ES-I3 (cell line): ENCODE results near the gene SH3BP5L.
A peak's percentile ranks its signal among the peaks of the same experiment; 100 is the strongest.

Source experiments
- H3K36me3 ChIP-seq: 2 replicates; pipeline ENCODE4 v1.6.1; 2013; ENCODE audit warnings: mild to moderate bottlenecking, low read length, control low read depth, moderate library complexity; ENCODE audit not compliant: insufficient read depth
- H3K4me1 ChIP-seq: 2 replicates; pipeline ENCODE4 v1.6.1; 2013; ENCODE audit warnings: mild to moderate bottlenecking, control low read depth, low read length; ENCODE audit not compliant: insufficient read depth
- H3K9ac ChIP-seq: 2 replicates; pipeline ENCODE4 v1.6.1; 2013; ENCODE audit warnings: low read depth, mild to moderate bottlenecking, low read length, moderate library complexity
- H3K9me3 ChIP-seq: 2 replicates; pipeline ENCODE4 v1.6.1; 2013; ENCODE audit warnings: mild to moderate bottlenecking, low read length, moderate library complexity; ENCODE audit not compliant: control insufficient read depth, insufficient read depth

Gene SH3BP5L

DNA sequence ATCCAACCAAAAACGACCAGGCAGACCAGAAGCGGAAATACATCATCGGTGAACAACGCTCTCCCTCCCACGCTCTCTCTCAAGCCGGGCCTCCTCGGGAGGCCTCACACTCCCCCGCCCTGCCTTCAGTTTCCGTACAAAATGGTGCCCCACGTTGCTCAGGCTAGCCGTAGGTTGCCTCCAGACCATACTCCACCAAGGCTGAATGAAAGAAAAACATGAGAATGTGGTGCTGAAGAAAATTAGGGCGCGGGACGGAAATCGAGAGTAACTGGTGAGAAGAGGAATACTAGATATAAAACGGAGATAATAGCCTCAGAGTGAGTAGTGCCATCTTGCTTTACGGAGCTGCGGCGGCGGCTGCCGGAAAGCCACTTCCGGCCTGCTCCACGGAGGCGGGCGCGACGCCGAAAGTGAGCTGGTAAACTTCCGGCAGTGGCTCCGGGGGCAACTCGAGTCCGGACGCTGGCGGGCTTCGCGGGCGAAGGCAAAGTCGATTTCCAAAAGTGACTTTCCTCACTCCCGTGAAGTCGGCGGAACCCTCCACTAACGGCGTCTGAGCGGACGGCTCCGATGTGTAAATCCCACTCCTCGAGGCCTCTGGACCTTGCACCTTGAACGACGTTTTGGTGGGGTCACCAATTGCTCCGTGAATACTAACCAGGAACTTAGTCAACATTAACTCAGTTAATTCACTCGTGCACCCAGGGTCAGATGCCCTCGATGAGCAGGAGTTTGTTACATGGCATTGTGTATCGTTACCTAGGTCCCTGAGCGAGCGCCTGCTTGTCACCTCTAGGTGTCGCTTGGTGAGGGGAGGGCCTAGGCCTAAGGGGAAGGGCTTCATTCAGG lies at the start of gene SH3BP5L:
Gene SH3BP5L, minus strand, starts transcription at position 7 of the 852 bp plus-strand sequence. CDS start 980 bp downstream, outside the sequence.
- peaks cover 5% of the 10 kb centered on the region; the same call in 1 of the 2 replicates for H3K4me1 ChIP-seq
- no peaks in the 10 kb centered on the region for H3K9me3 ChIP-seq
- H3K9ac ChIP-seq = peak within 1 kb of the TSS; percentile 85

DNA sequence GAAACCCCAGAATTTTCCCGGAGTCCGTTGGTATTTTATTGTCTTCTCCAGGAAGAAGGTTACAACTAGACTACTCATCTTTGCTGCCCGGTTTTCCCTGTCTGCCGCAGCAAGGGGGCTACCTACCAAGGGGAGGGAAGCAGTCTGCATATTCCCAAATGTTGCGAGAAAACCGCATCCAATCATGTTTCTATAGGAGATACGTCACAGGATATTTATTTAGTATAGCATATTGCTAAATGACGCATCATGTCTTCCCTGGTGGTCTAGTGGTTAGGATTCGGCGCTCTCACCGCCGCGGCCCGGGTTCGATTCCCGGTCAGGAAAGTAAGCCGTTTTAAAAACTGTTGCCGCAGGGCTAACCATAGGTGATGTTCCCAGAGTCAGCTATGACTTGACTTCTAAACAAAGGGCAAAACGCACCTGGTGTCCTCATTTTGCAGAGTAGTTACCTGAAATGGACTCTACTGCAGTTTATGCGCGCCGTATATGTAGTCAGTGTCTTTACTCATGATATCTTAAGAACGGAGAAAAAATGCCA lies 48.3 kb upstream of the SH3BP5L start:
- H3K36me3 ChIP-seq = no peaks in the 10 kb centered on the region
- peak overlapping the region; percentile 91 for H3K9ac ChIP-seq
- H3K4me1 ChIP-seq = no peaks in the 10 kb centered on the region
- H3K9me3 ChIP-seq = no peaks in the 10 kb centered on the region

More for the DNA sequence above, at the start of gene SH3BP5L:
- peaks cover 11% of the 10 kb centered on the region for H3K36me3 ChIP-seq

DNA sequence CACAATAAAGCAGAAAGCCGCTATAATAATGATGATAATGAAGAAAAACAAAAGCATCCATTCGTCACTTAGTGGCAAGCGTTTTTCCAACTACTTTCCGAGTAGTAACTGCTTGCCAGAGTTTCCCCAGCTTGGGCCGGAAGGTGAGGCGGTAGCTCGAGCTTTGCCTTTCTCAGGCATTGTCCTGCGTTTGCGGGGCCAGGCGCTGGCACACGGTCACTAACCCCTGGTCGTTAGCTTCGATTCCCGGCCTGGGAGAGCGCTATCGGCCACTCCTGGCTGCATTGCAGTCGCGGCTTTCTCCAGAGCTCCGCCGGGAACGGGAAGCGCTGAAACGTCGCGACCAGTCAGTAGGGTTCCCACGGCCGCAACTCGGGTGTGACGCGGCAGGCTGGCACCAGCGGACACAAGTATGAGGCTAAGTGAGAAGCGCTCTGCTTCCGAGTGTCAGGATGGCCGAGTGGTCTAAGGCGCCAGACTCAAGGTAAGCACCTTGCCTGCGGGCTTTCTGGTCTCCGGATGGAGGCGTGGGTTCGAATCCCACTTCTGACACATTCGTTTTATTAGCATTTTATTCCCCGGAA lies 47.8 kb upstream of the SH3BP5L start:
- peak overlapping the region; percentile 91 for H3K9ac ChIP-seq
- no peaks in the 10 kb centered on the region for H3K9me3 ChIP-seq
- H3K4me1 ChIP-seq = no peaks in the 10 kb centered on the region
- H3K36me3 ChIP-seq = no peaks in the 10 kb centered on the region

DNA sequence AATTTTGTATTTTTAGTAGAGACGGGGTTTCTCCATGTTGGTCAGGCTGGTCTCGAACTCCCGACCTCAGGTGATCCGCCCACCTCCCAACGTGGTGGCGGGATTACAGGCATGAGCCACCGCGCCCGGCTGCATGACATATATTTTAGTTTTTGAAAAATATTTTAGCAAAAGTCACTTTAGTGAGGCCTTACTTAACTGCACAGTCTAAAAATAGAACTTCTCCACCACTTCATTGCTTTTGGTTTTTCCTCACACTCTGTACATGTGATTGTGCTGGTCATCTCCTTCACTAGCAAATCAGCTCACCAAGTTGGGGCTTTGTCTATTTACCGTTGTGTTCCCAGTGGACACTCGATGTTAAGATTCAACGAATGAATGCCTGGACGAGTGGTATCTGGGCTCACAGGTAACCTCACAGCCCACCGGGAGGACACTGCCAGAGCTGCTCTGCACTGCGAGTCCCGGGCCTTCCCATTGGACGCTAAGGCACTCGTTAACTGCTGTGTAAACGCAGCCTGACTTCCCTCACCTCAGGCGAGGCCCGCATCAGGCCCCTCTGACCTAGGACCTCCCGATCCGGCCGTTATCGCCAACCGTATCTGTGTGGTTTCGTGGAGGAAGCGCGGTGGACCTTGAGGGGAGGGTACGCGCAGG lies 47.2 kb upstream of the SH3BP5L start:
- H3K36me3 ChIP-seq = no peaks in the 10 kb centered on the region
- H3K9me3 ChIP-seq = no peaks in the 10 kb centered on the region
- peak overlapping the region; percentile 91 for H3K9ac ChIP-seq
- no peaks in the 10 kb centered on the region for H3K4me1 ChIP-seq

DNA sequence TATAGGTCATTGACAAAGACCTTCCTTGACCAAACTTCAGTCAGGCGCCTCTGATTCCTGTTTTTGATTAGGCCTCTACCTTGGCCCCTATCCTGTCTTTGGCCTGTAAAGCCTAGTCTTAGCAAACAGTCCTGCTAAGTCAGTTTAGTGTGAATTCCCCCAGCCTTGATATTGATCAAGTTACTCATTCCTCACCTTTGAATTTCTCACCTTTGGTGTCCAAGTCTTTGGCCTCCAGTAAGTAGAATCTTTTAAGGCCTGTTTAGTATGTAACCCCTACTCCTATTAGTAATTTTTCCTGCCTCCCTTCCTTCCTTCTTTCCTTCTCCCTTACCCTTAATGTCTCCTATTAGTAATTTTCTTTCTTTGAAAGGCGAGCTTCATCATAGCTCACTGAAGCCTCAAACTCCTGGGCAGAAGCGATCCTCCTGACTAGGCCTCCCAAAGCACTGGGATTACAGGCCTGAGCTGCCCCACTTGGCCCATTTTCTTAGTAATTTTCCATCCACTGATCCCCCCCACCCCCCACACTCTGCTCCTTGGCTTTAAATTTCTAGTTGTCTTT lies 46.2 kb upstream of the SH3BP5L start:
- no peaks in the 10 kb centered on the region for H3K9me3 ChIP-seq
- no peak overlapping the region; the same call in 1 of the 2 replicates for H3K9ac ChIP-seq
- no peaks in the 10 kb centered on the region for H3K36me3 ChIP-seq
- H3K4me1 ChIP-seq = no peaks in the 10 kb centered on the region

DNA sequence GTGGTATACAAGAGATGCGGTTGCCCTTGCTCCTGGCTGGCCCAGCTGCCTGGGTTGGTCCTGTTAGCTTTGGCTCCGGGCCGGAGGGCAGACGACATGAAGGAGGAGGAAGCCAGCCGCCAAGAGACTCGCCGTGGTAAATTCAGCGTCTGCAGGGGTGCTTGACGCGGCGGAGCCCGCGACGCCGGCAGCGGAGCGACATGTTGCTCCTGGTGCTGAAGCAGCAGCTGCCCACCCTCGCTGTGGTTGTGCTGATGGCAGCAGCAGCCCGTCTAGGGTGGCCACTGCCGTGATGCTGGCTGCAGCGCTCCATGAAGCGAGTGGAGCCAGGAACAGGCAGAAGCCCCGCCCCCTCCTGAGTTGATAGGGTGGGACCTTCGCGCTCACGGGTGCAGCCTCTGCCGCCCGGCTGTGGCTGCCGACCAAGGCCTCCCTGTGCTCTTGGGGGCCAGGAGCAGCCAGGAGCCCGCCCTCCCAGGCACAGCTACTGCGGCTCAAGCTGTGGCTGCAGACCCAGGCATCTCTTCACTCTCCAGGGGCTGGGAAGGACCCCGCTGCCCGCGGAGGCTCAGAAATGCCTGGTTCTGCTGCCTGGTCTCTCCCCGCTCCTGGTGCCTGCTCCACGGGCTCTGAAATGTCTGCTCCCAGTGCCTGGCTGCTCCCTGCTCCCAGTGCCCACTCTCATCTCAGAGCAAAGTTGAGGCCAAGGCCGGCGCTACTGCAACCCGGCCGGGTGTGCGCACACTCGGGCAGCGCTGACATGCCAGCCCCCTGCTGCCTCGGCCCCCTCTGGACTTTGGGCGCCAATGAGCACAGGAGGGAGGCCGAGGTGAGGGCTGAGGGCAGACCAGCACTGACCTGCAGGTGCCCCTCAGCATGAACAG lies 37.5 kb upstream of the SH3BP5L start:
- no peaks in the 10 kb centered on the region for H3K36me3 ChIP-seq
- no peaks in the 10 kb centered on the region for H3K9me3 ChIP-seq
- H3K9ac ChIP-seq = peak overlapping the region; percentile 84
- no peaks in the 10 kb centered on the region for H3K4me1 ChIP-seq

DNA sequence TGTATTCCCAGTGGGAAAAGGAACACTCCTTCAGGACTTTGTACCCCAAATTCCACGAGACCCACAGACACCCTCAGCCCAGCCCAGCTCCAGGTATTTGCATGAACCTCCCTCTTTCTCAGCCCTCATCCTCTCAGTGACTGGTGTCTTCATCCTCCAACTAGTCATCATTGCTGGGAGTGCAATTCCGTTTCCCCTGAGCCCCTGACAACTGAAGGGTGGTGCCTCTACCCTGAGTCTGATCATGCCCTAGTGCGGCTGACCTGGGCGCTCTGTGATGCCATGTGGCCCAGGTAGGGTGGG lies 36.9 kb upstream of the SH3BP5L start:
- no peaks in the 10 kb centered on the region for H3K36me3 ChIP-seq
- H3K9ac ChIP-seq = peak overlapping the region; percentile 84
- H3K9me3 ChIP-seq = no peaks in the 10 kb centered on the region

DNA sequence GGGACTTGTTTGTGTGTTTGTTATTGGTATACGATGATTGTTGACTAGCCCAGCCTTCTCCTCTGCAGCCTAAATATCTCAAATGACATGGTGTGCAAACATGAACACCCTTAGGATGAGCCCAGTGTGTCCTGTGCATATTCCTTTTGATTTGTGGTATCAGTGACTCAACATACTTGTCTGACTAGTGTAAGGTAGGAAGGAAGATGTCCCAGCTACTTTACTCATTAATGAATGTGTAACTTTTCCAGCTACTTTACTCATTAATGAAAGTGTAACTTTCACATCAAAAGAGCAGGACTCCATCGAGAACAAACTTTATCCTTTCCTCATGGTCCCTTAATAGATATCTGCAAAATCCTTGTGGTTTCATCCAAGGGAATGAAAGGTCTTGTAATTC lies 35.9 kb upstream of the SH3BP5L start:
- no peaks in the 10 kb centered on the region for H3K4me1 ChIP-seq
- H3K36me3 ChIP-seq = no peaks in the 10 kb centered on the region
- no peaks in the 10 kb centered on the region for H3K9me3 ChIP-seq
- H3K9ac ChIP-seq = no peak overlapping the region

More for the DNA sequence above, 36.9 kb upstream of the SH3BP5L start:
- no peaks in the 10 kb centered on the region for H3K4me1 ChIP-seq

DNA sequence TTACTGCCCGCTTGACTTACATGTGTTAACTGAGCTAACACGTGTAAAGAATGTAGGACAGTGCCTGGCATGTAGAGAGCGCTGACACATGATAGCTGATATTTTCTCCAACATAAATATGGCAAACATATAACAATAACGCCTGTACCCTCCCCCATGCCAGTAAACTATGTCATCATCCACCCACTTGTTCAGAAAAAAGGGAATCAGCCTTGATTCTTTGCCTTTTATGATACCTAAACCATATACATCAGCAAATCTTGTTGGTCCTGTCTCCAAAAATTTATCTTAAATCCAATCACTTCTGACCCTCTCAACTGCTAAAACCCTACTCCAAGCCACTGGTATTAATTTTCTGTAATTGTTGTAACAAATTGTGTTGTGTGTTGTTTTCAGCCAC lies 34.3 kb upstream of the SH3BP5L start:
- H3K9ac ChIP-seq = no peak overlapping the region

DNA sequence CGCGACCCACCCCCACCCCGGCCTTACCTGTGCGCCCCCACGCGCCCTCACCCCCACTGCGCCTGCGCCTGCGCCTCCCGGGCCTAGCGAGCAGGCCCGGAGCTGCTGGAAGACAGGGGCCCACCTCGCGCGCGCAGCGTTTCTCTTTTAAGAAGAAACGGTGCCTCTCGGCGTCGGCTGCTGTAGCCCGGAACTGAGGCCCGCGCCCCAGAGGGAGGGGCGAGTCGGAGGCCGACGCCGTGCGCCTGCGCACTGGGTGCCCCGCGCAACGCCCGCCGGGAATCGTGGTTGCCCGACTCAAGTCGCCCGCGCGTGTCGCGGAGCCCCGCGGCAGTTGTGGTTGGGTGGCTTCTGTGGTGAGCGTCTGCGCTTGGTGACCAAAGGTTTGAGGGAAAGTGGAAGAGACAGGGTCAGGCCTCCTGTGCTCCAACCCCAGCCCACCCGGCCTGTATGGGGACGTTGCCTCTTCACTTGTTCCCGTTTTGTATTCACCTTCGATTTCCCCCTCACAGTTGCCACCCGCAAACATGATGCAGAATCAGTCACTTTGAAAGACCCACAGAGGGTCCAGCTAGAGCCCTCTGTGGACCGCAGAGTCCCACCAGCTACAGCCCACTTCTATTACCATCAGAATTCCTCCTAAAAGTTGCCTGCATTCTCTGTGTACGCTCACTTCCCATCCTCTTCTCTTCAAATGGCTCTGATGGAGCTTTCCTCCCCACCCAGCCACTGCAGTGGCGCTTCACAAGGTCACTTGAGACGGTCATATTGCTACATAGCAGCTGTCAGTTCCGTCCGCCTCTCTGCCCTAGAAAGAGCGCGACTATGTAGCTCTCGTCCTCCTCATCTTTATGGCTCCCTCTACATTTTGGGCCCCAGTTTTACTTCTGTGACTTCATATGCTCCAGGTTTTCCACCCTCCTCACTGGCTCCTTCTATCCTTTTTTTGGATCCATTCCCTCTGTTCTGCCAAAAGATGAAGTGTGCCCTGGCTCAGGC lies 33.5 kb upstream of the SH3BP5L start, which contains the start of gene ZNF692:
Gene ZNF692, minus strand, starts transcription at position 195 of the 999 bp plus-strand sequence. CDS start 776 bp downstream, outside the sequence.
- peak within 1 kb of the TSS; percentile 77 for H3K9ac ChIP-seq
- no peaks in the 10 kb centered on the region for H3K9me3 ChIP-seq
- no peaks in the 10 kb centered on the region for H3K4me1 ChIP-seq
- H3K36me3 ChIP-seq = no peaks in the 10 kb centered on the region

More for the DNA sequence above, 34.3 kb upstream of the SH3BP5L start:
- H3K4me1 ChIP-seq = no peaks in the 10 kb centered on the region
- no peaks in the 10 kb centered on the region for H3K9me3 ChIP-seq
- no peaks in the 10 kb centered on the region for H3K36me3 ChIP-seq

DNA sequence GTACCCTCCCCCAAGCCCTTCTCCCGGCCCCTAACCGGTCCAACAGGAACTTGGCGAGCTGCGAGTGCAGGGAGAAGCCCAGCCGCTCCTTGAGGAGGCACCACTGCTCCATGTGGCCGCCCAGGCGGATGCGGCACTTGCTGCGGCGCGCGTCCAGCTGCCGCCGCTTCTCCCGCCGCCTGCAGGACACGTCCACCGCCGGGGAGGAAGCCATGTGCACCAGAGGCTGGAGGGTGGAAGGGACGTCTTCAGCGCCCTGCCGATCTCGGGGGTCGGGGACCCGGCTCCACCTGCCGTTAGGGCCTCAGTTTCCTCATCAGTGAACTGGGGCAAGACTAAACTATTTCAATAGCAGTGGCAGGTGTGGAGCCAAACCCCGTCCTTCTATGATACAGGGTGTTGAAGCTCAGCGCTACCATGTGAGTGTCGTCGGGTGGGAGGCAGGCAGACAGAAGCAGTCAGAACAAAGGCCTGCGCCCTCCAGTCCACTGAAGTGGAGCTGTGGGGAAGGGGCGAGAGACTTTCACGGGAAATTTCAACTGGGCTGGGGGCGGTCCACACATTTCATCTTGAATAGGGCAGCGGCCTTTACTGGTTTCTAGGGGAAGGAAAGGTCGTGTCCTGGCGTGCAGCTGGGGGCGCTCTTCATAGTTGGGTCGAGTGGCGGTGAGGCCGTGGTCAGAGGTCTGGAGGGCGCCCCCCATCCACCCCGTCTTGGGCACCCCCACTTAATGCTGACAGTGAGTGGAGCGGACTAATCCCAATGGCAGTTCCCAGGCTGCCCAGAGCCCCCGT lies 32.6 kb upstream of the SH3BP5L start:
- H3K9ac ChIP-seq = peak overlapping the region; percentile 77
- H3K4me1 ChIP-seq = no peaks in the 10 kb centered on the region
- no peaks in the 10 kb centered on the region; the same call in 1 of the 2 replicates for H3K36me3 ChIP-seq
- no peaks in the 10 kb centered on the region for H3K9me3 ChIP-seq

DNA sequence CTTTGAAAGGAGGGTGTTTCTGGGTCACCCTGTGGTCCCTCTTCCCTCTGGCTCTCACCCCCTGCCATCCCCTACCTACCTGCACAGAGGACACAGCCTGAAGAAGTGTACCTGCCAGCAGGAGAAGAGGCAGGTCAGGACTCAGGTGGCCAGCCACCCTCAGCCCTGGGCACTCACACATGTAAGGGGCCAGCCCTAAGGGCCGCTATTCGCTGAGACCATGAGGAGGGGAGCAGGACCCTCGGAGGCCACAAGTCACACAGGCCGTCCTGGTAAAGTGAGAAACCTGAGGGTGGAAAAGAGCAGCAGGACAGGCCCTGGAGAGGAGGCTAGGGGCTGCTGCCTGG lies 32.0 kb upstream of the SH3BP5L start:
- Histone ChIP-seq H3K36me3 (no peaks in the 10 kb centered on the region; the same call in 1 of the 2 replicates), H3K4me1 (no peaks in the 10 kb centered on the region), H3K9me3 (no peaks in the 10 kb centered on the region), H3K9ac (peak overlapping the region; percentile 77)
